ENCODE data around the gene GULP1. TPM values are rescaled to one million over a fixed set of nuclear protein-coding genes. Genes with fewer than 3 reads are reported as not detected.

The GULP1 gene
- total RNA-seq, 1 experiment from 2014 or later = 75.1 TPM

DNA sequence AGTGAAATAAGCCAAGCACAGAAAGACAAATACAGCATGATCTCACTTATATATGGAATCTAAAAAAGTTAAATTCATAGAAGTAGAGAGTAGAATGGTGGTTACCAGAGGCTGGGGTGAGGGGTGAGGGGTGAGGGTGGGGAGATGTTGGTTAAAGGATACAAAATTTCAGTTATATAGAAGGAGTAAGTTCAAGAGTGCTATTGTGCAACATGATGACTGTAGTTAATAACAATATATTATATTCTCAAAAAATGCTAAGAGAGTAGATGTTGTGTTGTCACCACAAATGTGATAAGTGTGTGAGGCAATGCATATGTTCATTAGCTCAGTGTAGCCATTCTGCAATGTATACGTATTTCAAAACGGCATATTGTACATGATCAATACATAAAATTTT is 26.4 kb upstream of the GULP1 start:
- Mint-ChIP-seq H3K4me3 (no peak overlapping the region), H3K27ac (no peak overlapping the region), H3K4me1 (no peaks in the 10 kb centered on the region), H3K36me3 (peaks cover 11% of the 10 kb centered on the region), H3K27me3 (ENCODE audit: low read depth) (no peaks in the 10 kb centered on the region), H3K9me3 (peaks cover 10% of the 10 kb centered on the region; the same call in 1 of the 2 replicates)
- CTCF ChIA-PET = interaction anchor here (1.6 kb wide), 1 partner anchor 104 kb away, joined by 5 read pairs; no protein-coding TSS in a partner anchor
- POLR2A ChIA-PET = no interaction called here
- TF ChIP-seq RORB (CRISPR knock-in tag; IDR thresholded peaks at IDR 0.05) = no peak
- TF ChIP-seq ZNF121 (CRISPR knock-in tag; IDR thresholded peaks at IDR 0.05) = no peak
- TF ChIP-seq, protein P1, sequence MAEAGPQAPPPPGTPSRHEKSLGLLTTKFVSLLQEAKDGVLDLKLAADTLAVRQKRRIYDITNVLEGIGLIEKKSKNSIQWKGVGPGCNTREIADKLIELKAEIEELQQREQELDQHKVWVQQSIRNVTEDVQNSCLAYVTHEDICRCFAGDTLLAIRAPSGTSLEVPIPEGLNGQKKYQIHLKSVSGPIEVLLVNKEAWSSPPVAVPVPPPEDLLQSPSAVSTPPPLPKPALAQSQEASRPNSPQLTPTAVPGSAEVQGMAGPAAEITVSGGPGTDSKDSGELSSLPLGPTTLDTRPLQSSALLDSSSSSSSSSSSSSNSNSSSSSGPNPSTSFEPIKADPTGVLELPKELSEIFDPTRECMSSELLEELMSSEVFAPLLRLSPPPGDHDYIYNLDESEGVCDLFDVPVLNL (CRISPR knock-in tag; IDR thresholded peaks at IDR 0.05; ENCODE audit: borderline replicate concordance, low read depth) = no peak
- TF ChIP-seq ETV6 (CRISPR knock-in tag; IDR thresholded peaks at IDR 0.05) = no peak
- TF ChIP-seq, protein P2, sequence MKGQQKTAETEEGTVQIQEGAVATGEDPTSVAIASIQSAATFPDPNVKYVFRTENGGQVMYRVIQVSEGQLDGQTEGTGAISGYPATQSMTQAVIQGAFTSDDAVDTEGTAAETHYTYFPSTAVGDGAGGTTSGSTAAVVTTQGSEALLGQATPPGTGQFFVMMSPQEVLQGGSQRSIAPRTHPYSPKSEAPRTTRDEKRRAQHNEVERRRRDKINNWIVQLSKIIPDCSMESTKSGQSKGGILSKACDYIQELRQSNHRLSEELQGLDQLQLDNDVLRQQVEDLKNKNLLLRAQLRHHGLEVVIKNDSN (CRISPR knock-in tag; IDR thresholded peaks at IDR 0.05) = no peak
- TF ChIP-seq MYBL2 (CRISPR knock-in tag; IDR thresholded peaks at IDR 0.05) = no peak
- TF ChIP-seq, protein P3, sequence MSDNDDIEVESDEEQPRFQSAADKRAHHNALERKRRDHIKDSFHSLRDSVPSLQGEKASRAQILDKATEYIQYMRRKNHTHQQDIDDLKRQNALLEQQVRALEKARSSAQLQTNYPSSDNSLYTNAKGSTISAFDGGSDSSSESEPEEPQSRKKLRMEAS (CRISPR knock-in tag; IDR thresholded peaks at IDR 0.05) = no peak
- TF ChIP-seq NFATC4 (CRISPR knock-in tag; IDR thresholded peaks at IDR 0.05) = no peak
- TF ChIP-seq TEAD1 (CRISPR knock-in tag; IDR thresholded peaks at IDR 0.05) = no peak
- TF ChIP-seq FOXK1 (CRISPR knock-in tag; IDR thresholded peaks at IDR 0.05) = no peak
- TF ChIP-seq, protein P4, sequence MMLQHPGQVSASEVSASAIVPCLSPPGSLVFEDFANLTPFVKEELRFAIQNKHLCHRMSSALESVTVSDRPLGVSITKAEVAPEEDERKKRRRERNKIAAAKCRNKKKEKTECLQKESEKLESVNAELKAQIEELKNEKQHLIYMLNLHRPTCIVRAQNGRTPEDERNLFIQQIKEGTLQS (CRISPR knock-in tag; conservative IDR thresholded peaks at IDR 0.05) = no peak
- TF ChIP-seq ZBTB21 (CRISPR knock-in tag; IDR thresholded peaks at IDR 0.05; ENCODE audit: borderline replicate concordance) = no peak
- TF ChIP-seq ZNF232 (CRISPR knock-in tag; IDR thresholded peaks at IDR 0.05) = no peak
- TF ChIP-seq ELF4 (CRISPR knock-in tag; IDR thresholded peaks at IDR 0.05; ENCODE audit: low read depth) = no peak
- no peak for TF ChIP-seq ZNF671 (CRISPR knock-in tag; IDR thresholded peaks at IDR 0.05)
- TF ChIP-seq, protein P5, sequence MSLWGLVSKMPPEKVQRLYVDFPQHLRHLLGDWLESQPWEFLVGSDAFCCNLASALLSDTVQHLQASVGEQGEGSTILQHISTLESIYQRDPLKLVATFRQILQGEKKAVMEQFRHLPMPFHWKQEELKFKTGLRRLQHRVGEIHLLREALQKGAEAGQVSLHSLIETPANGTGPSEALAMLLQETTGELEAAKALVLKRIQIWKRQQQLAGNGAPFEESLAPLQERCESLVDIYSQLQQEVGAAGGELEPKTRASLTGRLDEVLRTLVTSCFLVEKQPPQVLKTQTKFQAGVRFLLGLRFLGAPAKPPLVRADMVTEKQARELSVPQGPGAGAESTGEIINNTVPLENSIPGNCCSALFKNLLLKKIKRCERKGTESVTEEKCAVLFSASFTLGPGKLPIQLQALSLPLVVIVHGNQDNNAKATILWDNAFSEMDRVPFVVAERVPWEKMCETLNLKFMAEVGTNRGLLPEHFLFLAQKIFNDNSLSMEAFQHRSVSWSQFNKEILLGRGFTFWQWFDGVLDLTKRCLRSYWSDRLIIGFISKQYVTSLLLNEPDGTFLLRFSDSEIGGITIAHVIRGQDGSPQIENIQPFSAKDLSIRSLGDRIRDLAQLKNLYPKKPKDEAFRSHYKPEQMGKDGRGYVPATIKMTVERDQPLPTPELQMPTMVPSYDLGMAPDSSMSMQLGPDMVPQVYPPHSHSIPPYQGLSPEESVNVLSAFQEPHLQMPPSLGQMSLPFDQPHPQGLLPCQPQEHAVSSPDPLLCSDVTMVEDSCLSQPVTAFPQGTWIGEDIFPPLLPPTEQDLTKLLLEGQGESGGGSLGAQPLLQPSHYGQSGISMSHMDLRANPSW (CRISPR knock-in tag; conservative IDR thresholded peaks at IDR 0.05; ENCODE audit: low read depth) = no peak
- TF ChIP-seq, protein P6, sequence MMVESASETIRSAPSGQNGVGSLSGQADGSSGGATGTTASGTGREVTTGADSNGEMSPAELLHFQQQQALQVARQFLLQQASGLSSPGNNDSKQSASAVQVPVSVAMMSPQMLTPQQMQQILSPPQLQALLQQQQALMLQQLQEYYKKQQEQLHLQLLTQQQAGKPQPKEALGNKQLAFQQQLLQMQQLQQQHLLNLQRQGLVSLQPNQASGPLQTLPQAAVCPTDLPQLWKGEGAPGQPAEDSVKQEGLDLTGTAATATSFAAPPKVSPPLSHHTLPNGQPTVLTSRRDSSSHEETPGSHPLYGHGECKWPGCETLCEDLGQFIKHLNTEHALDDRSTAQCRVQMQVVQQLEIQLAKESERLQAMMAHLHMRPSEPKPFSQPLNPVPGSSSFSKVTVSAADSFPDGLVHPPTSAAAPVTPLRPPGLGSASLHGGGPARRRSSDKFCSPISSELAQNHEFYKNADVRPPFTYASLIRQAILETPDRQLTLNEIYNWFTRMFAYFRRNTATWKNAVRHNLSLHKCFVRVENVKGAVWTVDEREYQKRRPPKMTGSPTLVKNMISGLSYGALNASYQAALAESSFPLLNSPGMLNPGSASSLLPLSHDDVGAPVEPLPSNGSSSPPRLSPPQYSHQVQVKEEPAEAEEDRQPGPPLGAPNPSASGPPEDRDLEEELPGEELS (CRISPR knock-in tag; IDR thresholded peaks at IDR 0.05) = no peak
- TF ChIP-seq, protein P7, sequence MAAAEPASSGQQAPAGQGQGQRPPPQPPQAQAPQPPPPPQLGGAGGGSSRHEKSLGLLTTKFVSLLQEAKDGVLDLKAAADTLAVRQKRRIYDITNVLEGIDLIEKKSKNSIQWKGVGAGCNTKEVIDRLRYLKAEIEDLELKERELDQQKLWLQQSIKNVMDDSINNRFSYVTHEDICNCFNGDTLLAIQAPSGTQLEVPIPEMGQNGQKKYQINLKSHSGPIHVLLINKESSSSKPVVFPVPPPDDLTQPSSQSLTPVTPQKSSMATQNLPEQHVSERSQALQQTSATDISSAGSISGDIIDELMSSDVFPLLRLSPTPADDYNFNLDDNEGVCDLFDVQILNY (CRISPR knock-in tag; IDR thresholded peaks at IDR 0.05) = no peak
- no peak for TF ChIP-seq ATF1 (CRISPR knock-in tag; IDR thresholded peaks at IDR 0.05)
- TF ChIP-seq, protein P8, sequence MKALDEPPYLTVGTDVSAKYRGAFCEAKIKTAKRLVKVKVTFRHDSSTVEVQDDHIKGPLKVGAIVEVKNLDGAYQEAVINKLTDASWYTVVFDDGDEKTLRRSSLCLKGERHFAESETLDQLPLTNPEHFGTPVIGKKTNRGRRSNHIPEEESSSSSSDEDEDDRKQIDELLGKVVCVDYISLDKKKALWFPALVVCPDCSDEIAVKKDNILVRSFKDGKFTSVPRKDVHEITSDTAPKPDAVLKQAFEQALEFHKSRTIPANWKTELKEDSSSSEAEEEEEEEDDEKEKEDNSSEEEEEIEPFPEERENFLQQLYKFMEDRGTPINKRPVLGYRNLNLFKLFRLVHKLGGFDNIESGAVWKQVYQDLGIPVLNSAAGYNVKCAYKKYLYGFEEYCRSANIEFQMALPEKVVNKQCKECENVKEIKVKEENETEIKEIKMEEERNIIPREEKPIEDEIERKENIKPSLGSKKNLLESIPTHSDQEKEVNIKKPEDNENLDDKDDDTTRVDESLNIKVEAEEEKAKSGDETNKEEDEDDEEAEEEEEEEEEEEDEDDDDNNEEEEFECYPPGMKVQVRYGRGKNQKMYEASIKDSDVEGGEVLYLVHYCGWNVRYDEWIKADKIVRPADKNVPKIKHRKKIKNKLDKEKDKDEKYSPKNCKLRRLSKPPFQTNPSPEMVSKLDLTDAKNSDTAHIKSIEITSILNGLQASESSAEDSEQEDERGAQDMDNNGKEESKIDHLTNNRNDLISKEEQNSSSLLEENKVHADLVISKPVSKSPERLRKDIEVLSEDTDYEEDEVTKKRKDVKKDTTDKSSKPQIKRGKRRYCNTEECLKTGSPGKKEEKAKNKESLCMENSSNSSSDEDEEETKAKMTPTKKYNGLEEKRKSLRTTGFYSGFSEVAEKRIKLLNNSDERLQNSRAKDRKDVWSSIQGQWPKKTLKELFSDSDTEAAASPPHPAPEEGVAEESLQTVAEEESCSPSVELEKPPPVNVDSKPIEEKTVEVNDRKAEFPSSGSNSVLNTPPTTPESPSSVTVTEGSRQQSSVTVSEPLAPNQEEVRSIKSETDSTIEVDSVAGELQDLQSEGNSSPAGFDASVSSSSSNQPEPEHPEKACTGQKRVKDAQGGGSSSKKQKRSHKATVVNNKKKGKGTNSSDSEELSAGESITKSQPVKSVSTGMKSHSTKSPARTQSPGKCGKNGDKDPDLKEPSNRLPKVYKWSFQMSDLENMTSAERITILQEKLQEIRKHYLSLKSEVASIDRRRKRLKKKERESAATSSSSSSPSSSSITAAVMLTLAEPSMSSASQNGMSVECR (CRISPR knock-in tag; IDR thresholded peaks at IDR 0.05; ENCODE audit: borderline replicate concordance) = no peak
- ATAC-seq = no peak
- no peak for DNase-seq (ENCODE audit: low spot score)

Measured in WTC11 (cell line).